H9 (cell line): ENCODE measurements around the gene ADAM19. TPM values are rescaled to one million over a fixed set of nuclear protein-coding genes. Genes with fewer than 3 reads are reported as not detected.

Source experiments
- DNase-seq: peaks from one replicate; pipeline ENCODE4 v3.0.0-alpha.2; 2017
- H2AFZ ChIP-seq: one replicate; pipeline ENCODE4 v1.6.1; 2013; ENCODE audit warnings: mild to moderate bottlenecking, low read length, control low read depth, moderate library complexity
- H2AK5ac ChIP-seq: 2 replicates; pipeline ENCODE4 v1.6.1; 2013; ENCODE audit warnings: low read length, control low read depth, mixed read lengths; ENCODE audit not compliant: insufficient read length
- H2BK120ac ChIP-seq: one replicate; pipeline ENCODE4 v1.6.1; 2013; ENCODE audit warnings: low read depth, mild to moderate bottlenecking, low read length, control low read depth, inconsistent platforms; ENCODE audit not compliant: poor library complexity, severe bottlenecking
- H2BK12ac ChIP-seq: 2 replicates; pipeline ENCODE4 v1.6.1; 2013; ENCODE audit warnings: low read length, control low read depth, mixed read lengths, low read depth; ENCODE audit not compliant: insufficient read length
- H2BK15ac ChIP-seq: 2 replicates; pipeline ENCODE4 v1.6.1; 2013; ENCODE audit warnings: low read depth, low read length, control low read depth
- H2BK20ac ChIP-seq: one replicate; pipeline ENCODE4 v1.6.1; 2013; ENCODE audit warnings: low read depth, mild to moderate bottlenecking, low read length, control low read depth, inconsistent platforms; ENCODE audit not compliant: poor library complexity, severe bottlenecking
- H2BK5ac ChIP-seq: 2 replicates; pipeline ENCODE4 v1.6.1; 2013; ENCODE audit warnings: low read length, control low read depth, mixed read lengths; ENCODE audit not compliant: insufficient read length
- H3K14ac ChIP-seq: 2 replicates; pipeline ENCODE4 v1.6.1; 2013; ENCODE audit warnings: low read length, control low read depth; ENCODE audit not compliant: insufficient read depth
- H3K18ac ChIP-seq: 2 replicates; pipeline ENCODE4 v1.6.1; 2013; ENCODE audit warnings: low read depth, mild to moderate bottlenecking, mixed read lengths, low read length, control low read depth; ENCODE audit not compliant: insufficient read length
- H3K23ac ChIP-seq: 2 replicates; pipeline ENCODE4 v1.6.1; 2013; ENCODE audit warnings: low read length, control low read depth, mixed read lengths, low read depth; ENCODE audit not compliant: insufficient read length
- H3K23me2 ChIP-seq: 2 replicates; pipeline ENCODE4 v1.6.1; 2013; ENCODE audit warnings: low read depth, mild to moderate bottlenecking, mixed read lengths, low read length, control low read depth; ENCODE audit not compliant: insufficient read length, poor library complexity, severe bottlenecking
- H3K27ac ChIP-seq: 2 replicates; pipeline ENCODE4 v1.5.1; 2013; ENCODE audit warnings: low read length, control low read depth, mixed read lengths, low read depth; ENCODE audit not compliant: insufficient read length
- H3K27me3 ChIP-seq: 2 replicates; pipeline ENCODE4 v1.6.1; 2013; ENCODE audit warnings: low read length, control low read depth, inconsistent platforms; ENCODE audit not compliant: insufficient read depth
- H3K4ac ChIP-seq: 2 replicates; pipeline ENCODE4 v1.6.1; 2013; ENCODE audit warnings: low read depth, mild to moderate bottlenecking, control low read depth, inconsistent platforms, low read length, moderate library complexity
- H3K4me1 ChIP-seq: 2 replicates; pipeline ENCODE4 v1.6.1; 2013; ENCODE audit warnings: low read length, control low read depth, inconsistent platforms; ENCODE audit not compliant: insufficient read depth
- H3K4me2 ChIP-seq: 2 replicates; pipeline ENCODE4 v1.6.1; 2013; ENCODE audit warnings: low read length, control low read depth, mixed read lengths; ENCODE audit not compliant: insufficient read length, insufficient read depth
- H3K56ac ChIP-seq: 2 replicates; pipeline ENCODE4 v1.6.1; 2013; ENCODE audit warnings: low read depth, mild to moderate bottlenecking, mixed read lengths, low read length, control low read depth; ENCODE audit not compliant: insufficient read length
- H3K79me1 ChIP-seq: 2 replicates; pipeline ENCODE4 v1.6.1; 2013; ENCODE audit warnings: low read depth, mild to moderate bottlenecking, moderate library complexity, low read length, control low read depth, inconsistent platforms; ENCODE audit not compliant: insufficient read depth, poor library complexity, severe bottlenecking
- H3K79me2 ChIP-seq: 2 replicates; pipeline ENCODE4 v1.6.1; 2013; ENCODE audit warnings: low read length, control low read depth, inconsistent platforms; ENCODE audit not compliant: insufficient read depth
- H3K9ac ChIP-seq: 2 replicates; pipeline ENCODE4 v1.6.1; 2013; ENCODE audit warnings: low read length, control low read depth, mixed read lengths; ENCODE audit not compliant: insufficient read length; ENCODE audit errors: extremely low read depth
- H3K9me3 ChIP-seq: one replicate; pipeline ENCODE4 v1.6.1; 2013; ENCODE audit warnings: low read depth, low read length, inconsistent platforms; ENCODE audit not compliant: control insufficient read depth
- H3T11ph ChIP-seq: one replicate; pipeline ENCODE4 v1.6.1; 2013; ENCODE audit warnings: mild to moderate bottlenecking, low read length, control low read depth, inconsistent platforms
- H4K20me1 ChIP-seq: one replicate; pipeline ENCODE4 v1.6.1; 2013; ENCODE audit not compliant: control insufficient read depth, insufficient read length, insufficient read depth
- H4K5ac ChIP-seq: 2 replicates; pipeline ENCODE4 v1.6.1; 2013; ENCODE audit warnings: low read depth, mild to moderate bottlenecking, mixed read lengths, low read length, control low read depth; ENCODE audit not compliant: insufficient read length
- H4K8ac ChIP-seq: replicated peaks from 2 replicates; pipeline ENCODE4 v1.6.1; 2013; ENCODE audit warnings: low read length, control low read depth, mixed read lengths, low read depth; ENCODE audit not compliant: insufficient read length
- H4K91ac ChIP-seq: 2 replicates; pipeline ENCODE4 v1.6.1; 2013; ENCODE audit warnings: low read depth, mild to moderate bottlenecking, moderate library complexity, mixed read lengths, low read length, control low read depth; ENCODE audit not compliant: insufficient read length
- H3K27ac Mint-ChIP-seq, 3 experiments: 2 replicates in 2 of 3; 3 replicates in 1 of 3; pipeline ENCODE4 v1.8.0; 2020 to 2021; ENCODE audit warnings: mixed read lengths in 3 of 3, mild to moderate bottlenecking in 1 of 3, moderate library complexity in 1 of 3
- H3K27me3 Mint-ChIP-seq: 2 replicates; pipeline ENCODE4 v1.8.0; 2021; ENCODE audit warnings: low read depth, mild to moderate bottlenecking, moderate library complexity, mixed read lengths
- H3K36me3 Mint-ChIP-seq, 3 experiments: 2 replicates in 2 of 3; 3 replicates in 1 of 3; pipeline ENCODE4 v1.8.0; 2020 to 2021; ENCODE audit warnings: low read depth in 3 of 3, mixed read lengths in 3 of 3; ENCODE audit not compliant: insufficient read depth in 1 of 3
- H3K4me1 Mint-ChIP-seq, 2 experiments: 2 replicates each; pipeline ENCODE4 v1.8.0; 2020; ENCODE audit warnings: mixed read lengths in 2 of 2
- H3K4me3 Mint-ChIP-seq, 2 experiments: 2 replicates in 1 of 2; 3 replicates in 1 of 2; pipeline ENCODE4 v1.8.0; 2020 to 2021; ENCODE audit warnings: mild to moderate bottlenecking in 2 of 2, mixed read lengths in 2 of 2, moderate library complexity in 1 of 2
- H3K9me3 Mint-ChIP-seq, 2 experiments: 2 replicates in 1 of 2; 3 replicates in 1 of 2; pipeline ENCODE4 v1.8.0; 2020; ENCODE audit warnings: mild to moderate bottlenecking in 2 of 2, mixed read lengths in 2 of 2, moderate library complexity in 1 of 2
- CTCF ChIP-seq: fragments of 200-600 bp; sonication (generic); conservative IDR thresholded peaks from 3 replicates; pipeline ENCODE4 v1.8.0; 2021; ENCODE audit warnings: antibody characterized with exemption, mild to moderate bottlenecking
- WGBS: extraction: QIAGEN DNeasy Blood & Tissue Kit; methylation state at CpG from one replicate; pipeline ENCODE4 v1.1.7; 2013; ENCODE audit warnings: missing lambda C conversion rate, low lambda C conversion rate, mixed read lengths; ENCODE audit not compliant: insufficient read length; ENCODE audit errors: extremely low coverage; 5-methylcytosine and 5-hydroxymethylcytosine counted together
- total RNA-seq: library from RNA; stranded (reverse); gene quantifications from 2 replicates; pipeline ENCODE4 v1.2.1, GENCODE V29; 2021

The ADAM19 gene
- total RNA-seq, 1 experiment from 2014 or later = 9.9 TPM

DNA sequence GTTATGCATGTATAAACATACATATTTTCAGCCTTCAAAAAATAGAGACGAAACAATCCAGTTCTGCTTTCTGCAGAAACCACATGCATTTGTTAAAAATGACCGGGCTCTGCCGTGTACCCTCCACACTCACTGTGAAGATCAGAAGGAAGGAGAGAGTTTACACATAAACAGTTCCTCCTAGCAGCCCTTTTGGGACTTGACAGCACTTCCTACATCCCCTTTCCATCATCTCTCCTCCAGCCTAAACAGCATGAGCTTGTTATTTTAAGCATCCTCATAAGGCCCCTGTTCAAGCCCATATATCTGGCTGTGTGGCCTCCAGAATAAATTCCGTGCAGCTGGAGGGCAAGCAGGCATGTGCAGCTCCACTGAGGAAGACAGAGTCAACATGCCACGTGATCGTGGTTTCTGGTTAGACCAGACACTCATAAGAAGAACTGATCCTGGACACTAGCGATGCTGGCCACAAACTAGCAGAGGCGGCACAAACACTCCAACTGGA lies 73.4 kb downstream of the ADAM19 start:
- no peak overlapping the region for H2BK20ac ChIP-seq
- no peak overlapping the region for H2BK5ac ChIP-seq
- no peaks in the 10 kb centered on the region for H3K4me1 ChIP-seq
- H4K20me1 ChIP-seq = no peaks in the 10 kb centered on the region
- no peak overlapping the region for H3T11ph ChIP-seq
- no peak overlapping the region for H2AK5ac ChIP-seq
- Mint-ChIP-seq H3K36me3 (peaks cover 3 to 6% (median 5%) of the 10 kb centered on the region in 3 experiments; a peak in 3 of 7 replicates), H3K4me1 (no peaks in the 10 kb centered on the region), H3K4me3 (no peak overlapping the region), H3K27ac (no peak overlapping the region), H3K9me3 (no peaks in the 10 kb centered on the region), H3K27me3 (no peaks in the 10 kb centered on the region)
- WGBS = no CpG with 5 or more reads among the region's 8 CpGs
- no peak overlapping the region for H3K4ac ChIP-seq
- H3K79me1 ChIP-seq = no peaks in the 10 kb centered on the region
- no peak for DNase-seq
- no peak overlapping the region for H3K9ac ChIP-seq
- H2BK120ac ChIP-seq = no peak overlapping the region
- no peak overlapping the region for H4K8ac ChIP-seq
- no peaks in the 10 kb centered on the region for H3K9me3 ChIP-seq
- H3K79me2 ChIP-seq = no peaks in the 10 kb centered on the region
- H4K91ac ChIP-seq = no peak overlapping the region
- H3K27me3 ChIP-seq = no peaks in the 10 kb centered on the region
- no peak overlapping the region for H2BK15ac ChIP-seq
- no peaks in the 10 kb centered on the region for H3K23me2 ChIP-seq
- no peak overlapping the region for H4K5ac ChIP-seq
- H3K14ac ChIP-seq = no peak overlapping the region
- H3K56ac ChIP-seq = no peak overlapping the region
- H3K4me2 ChIP-seq = no peak overlapping the region
- H2AFZ ChIP-seq = no peak overlapping the region
- H3K23ac ChIP-seq = no peak overlapping the region
- no peak overlapping the region for H3K18ac ChIP-seq
- TF ChIP-seq CTCF = no peak
- H2BK12ac ChIP-seq = no peak overlapping the region
- no peak overlapping the region for H3K27ac ChIP-seq
